ENCODE data around the gene ZNF771. TPM values are rescaled to one million over a fixed set of nuclear protein-coding genes. Genes with fewer than 3 reads are reported as not detected.
A peak's percentile ranks its signal among the peaks of the same experiment; 100 is the strongest.

ZNF771 gene
- total and polyA plus RNA-seq, 9 of the 15 experiments (the other 6 are each of a cell fraction or from before 2014, with no cell fraction given), result 1.5 to 12.6 (median 4.4) TPM

DNA sequence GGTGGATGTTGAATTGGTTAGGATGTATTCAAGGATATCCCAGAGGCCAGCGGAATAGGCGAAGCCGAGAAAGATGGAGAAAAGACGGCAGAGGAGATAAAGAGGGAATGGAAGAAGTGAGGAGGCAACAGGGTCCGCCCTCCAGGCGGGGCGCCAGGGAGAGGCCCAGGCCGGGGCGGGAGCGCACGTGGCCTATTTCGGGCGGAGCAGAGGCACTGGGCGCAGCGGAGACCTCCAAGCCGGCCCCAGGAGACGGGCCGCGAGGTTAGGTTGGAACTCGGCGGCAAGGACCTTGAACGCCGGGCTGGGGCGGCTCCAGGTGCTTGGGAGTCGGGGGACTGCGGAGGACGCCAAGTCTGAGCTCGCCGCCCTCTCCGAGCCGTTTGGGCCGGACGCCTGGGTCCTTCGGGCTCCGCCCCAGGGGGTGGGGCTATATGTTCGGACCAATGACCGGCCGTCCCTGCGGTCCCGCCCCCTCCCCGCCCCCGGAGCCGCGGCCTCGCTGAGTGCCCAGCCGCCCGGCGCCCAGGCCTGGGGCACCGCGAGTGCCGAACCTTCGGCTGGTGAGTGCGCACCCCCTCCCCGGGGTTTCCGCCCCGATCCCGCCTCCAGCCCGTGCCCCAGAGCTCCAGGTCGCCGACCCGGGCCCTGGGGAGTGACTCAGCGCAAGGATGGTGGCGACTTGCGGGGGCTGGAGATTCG is at the start of gene ZNF771 (continued):
- TF ChIP-seq ARID4B (CRISPR knock-in tag; IDR thresholded peaks at IDR 0.05) (peak; percentile 95), CHD1 (IDR thresholded peaks at IDR 0.05; ENCODE audit: low read length) (no peak), TOE1 (IDR thresholded peaks at IDR 0.05; ENCODE audit: borderline replicate concordance) (peak; percentile 37; the same call in 1 of the 2 replicates), TOE1 (CRISPR knock-in tag; IDR thresholded peaks at IDR 0.05; ENCODE audit: borderline replicate concordance, low read depth) (no peak), ZBTB9 (CRISPR knock-in tag; IDR thresholded peaks at IDR 0.05) (0 out of 2 replicates have a peak, but pooled peaks have one; percentile 11), GTF2A2 (tag; IDR thresholded peaks at IDR 0.05) (0 out of 2 replicates have a peak, but pooled peaks have one; percentile 41), MYC (IDR thresholded peaks at IDR 0.05; ENCODE audit: low read depth, low read length) (peak; percentile 97), MYC (CRISPR knock-in tag; IDR thresholded peaks at IDR 0.05; ENCODE audit: borderline replicate concordance, low read depth) (peak; percentile 97), E2F4 (CRISPR knock-in tag; IDR thresholded peaks at IDR 0.05; ENCODE audit: low read depth) (peak; percentile 55; the same call in 1 of the 2 replicates), TAF1 (IDR thresholded peaks at IDR 0.05; ENCODE audit: control insufficient read depth, extremely low read depth, insufficient read depth, low read length, severe bottlenecking) (peak; percentile 60), C11orf30 (IDR thresholded peaks at IDR 0.05; ENCODE audit: low read depth) (peak; percentile 79), ZNF77 (CRISPR knock-in tag; IDR thresholded peaks at IDR 0.05) (no peak), ZNF146 (CRISPR knock-in tag; IDR thresholded peaks at IDR 0.05; ENCODE audit: unreplicated experiment) (no peak), SMARCE1 (IDR thresholded peaks at IDR 0.05) (peak; percentile 58), CBX1 (IDR thresholded peaks at IDR 0.05; ENCODE audit: low read depth) (peak; percentile 36; the same call in 1 of the 2 replicates), ZNF12 (CRISPR knock-in tag; IDR thresholded peaks at IDR 0.05) (peak; percentile 66; the same call in 1 of the 2 replicates)
- TF ChIP-seq, protein P1, sequence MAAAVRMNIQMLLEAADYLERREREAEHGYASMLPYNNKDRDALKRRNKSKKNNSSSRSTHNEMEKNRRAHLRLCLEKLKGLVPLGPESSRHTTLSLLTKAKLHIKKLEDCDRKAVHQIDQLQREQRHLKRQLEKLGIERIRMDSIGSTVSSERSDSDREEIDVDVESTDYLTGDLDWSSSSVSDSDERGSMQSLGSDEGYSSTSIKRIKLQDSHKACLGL (CRISPR knock-in tag; IDR thresholded peaks at IDR 0.05; ENCODE audit: borderline replicate concordance, poor library complexity, severe bottlenecking), result peak; percentile 75

All from K562 (cell line).